Measurements from ENCODE around the gene AKAP13.

DNA sequence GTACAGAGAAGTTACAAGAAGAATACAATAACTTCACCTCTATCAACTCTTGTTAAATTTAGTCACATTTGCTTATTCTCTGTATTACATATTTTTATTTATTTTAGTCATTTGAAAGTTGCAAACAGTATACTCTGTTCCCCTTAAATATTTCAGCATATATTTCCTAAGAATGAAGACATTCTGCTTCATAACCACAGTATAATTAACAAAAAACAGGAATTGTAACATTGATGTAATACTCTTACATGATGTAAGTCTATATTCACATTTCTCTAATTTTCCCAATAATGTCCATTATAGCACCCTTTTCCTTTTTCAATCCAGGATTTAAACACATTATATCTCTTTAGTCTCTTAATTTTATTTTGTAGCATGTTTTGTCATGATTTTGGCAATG is 112.0 kb downstream of the AKAP13 start:
- TF ChIP-seq, protein P1, sequence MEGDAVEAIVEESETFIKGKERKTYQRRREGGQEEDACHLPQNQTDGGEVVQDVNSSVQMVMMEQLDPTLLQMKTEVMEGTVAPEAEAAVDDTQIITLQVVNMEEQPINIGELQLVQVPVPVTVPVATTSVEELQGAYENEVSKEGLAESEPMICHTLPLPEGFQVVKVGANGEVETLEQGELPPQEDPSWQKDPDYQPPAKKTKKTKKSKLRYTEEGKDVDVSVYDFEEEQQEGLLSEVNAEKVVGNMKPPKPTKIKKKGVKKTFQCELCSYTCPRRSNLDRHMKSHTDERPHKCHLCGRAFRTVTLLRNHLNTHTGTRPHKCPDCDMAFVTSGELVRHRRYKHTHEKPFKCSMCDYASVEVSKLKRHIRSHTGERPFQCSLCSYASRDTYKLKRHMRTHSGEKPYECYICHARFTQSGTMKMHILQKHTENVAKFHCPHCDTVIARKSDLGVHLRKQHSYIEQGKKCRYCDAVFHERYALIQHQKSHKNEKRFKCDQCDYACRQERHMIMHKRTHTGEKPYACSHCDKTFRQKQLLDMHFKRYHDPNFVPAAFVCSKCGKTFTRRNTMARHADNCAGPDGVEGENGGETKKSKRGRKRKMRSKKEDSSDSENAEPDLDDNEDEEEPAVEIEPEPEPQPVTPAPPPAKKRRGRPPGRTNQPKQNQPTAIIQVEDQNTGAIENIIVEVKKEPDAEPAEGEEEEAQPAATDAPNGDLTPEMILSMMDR (IDR thresholded peaks at IDR 0.05; ENCODE audit: insufficient read depth, low read length, poor library complexity, severe bottlenecking) = no peak
- TF ChIP-seq EZH2phosphoT487 (conservative IDR thresholded peaks at IDR 0.05; ENCODE audit: low read length) = no peak

All from SU-DHL-6 (cell line).